H1 (cell line): ENCODE results near the gene PLXNB2. TPM values are rescaled to one million over a fixed set of nuclear protein-coding genes. Genes with fewer than 3 reads are reported as not detected.

Source experiments
- CTCF ChIA-PET: fragments of 300-600 bp; sonication (Branson Sonifier 250); formaldehyde crosslinking; loops from one replicate; lab custom pipeline; 2021; ENCODE audit not compliant: partially characterized antibody; lab: Charles Lee
- POLR2A ChIA-PET: fragments of 300-600 bp; sonication (Branson Sonifier 250); formaldehyde crosslinking; loops from one replicate; lab custom pipeline; 2021; ENCODE audit warnings: inconsistent platforms; ENCODE audit not compliant: partially characterized antibody; lab: Charles Lee
- DNase-seq, 2 experiments: peaks; one replicate each; pipeline versions ENCODE4 v3.0.0 to v3.0.0-alpha.2; 2010 to 2022; ENCODE audit warnings: low spot score in 2 of 2, low read depth in 1 of 2, mixed read lengths in 1 of 2
- FAIRE-seq: peaks from 2 replicates; lab custom pipeline; 2011; peaks lifted over from hg19 to GRCh38; lab: Jason Lieb, UNC
- H2AFZ ChIP-seq: 2 replicates; pipeline ENCODE4 v1.8.1; 2012; ENCODE audit warnings: low read length, inconsistent platforms
- H2AK5ac ChIP-seq: 2 replicates; pipeline ENCODE4 v1.6.1; 2013; ENCODE audit warnings: low read depth, low read length
- H2BK120ac ChIP-seq: replicated peaks from 2 replicates; pipeline ENCODE3; 2013; ENCODE audit warnings: low read depth, low read length, inconsistent platforms
- H2BK12ac ChIP-seq: 2 replicates; pipeline ENCODE4 v1.6.1; 2013; ENCODE audit warnings: low read depth, low read length
- H2BK15ac ChIP-seq: 2 replicates; pipeline ENCODE4 v1.6.1; 2013; ENCODE audit warnings: low read length
- H2BK20ac ChIP-seq: 2 replicates; pipeline ENCODE4 v1.6.1; 2013; ENCODE audit warnings: low read length
- H2BK5ac ChIP-seq: 2 replicates; pipeline ENCODE4 v1.6.1; 2013; ENCODE audit warnings: low read depth, low read length
- H3K14ac ChIP-seq: 2 replicates; pipeline ENCODE4 v1.6.1; 2013; ENCODE audit warnings: inconsistent platforms; ENCODE audit not compliant: insufficient read length
- H3K18ac ChIP-seq: 2 replicates; pipeline ENCODE4 v1.6.1; 2013; ENCODE audit warnings: low read length; ENCODE audit errors: extremely low read depth
- H3K23ac ChIP-seq: 2 replicates; pipeline ENCODE4 v1.6.1; 2013; ENCODE audit warnings: inconsistent platforms; ENCODE audit not compliant: insufficient read length
- H3K23me2 ChIP-seq: 2 replicates; pipeline ENCODE4 v1.6.1; 2013; ENCODE audit warnings: low read depth, low read length
- H3K27ac ChIP-seq: 2 replicates; pipeline ENCODE4 v1.6.1; 2011; ENCODE audit warnings: low read depth, low read length, inconsistent platforms
- H3K27me3 ChIP-seq, 4 experiments: replicated peaks in 1 of 4; 1 replicate in 1 of 4; 2 replicates in 3 of 4; pipeline versions ENCODE4 v1.6.1 to v1.8.1; 2011 to 2013; ENCODE audit warnings: low read length in 3 of 4, mild to moderate bottlenecking in 3 of 4, inconsistent platforms in 2 of 4, mixed read lengths in 2 of 4, moderate library complexity in 1 of 4; ENCODE audit not compliant: control insufficient read depth in 3 of 4, insufficient read depth in 3 of 4; ENCODE audit errors: extremely low read depth in 1 of 4
- H3K36me3 ChIP-seq, 4 experiments: 2 replicates each; pipeline versions ENCODE4 v1.6.1 to v1.8.1; 2011 to 2013; ENCODE audit warnings: mild to moderate bottlenecking in 4 of 4, low read length in 3 of 4, moderate library complexity in 2 of 4, control low read depth in 1 of 4, inconsistent platforms in 1 of 4; ENCODE audit not compliant: insufficient read depth in 4 of 4, control insufficient read depth in 2 of 4
- H3K4ac ChIP-seq: replicated peaks from 2 replicates; pipeline ENCODE3; 2013; ENCODE audit warnings: low read length, low read depth, mixed read lengths, inconsistent platforms; ENCODE audit not compliant: insufficient read length
- H3K4me1 ChIP-seq, 4 experiments: replicated peaks in 1 of 4; 1 replicate in 1 of 4; 2 replicates in 3 of 4; pipeline versions ENCODE4 v1.6.1 to v1.8.1; 2011 to 2013; ENCODE audit warnings: low read length in 3 of 4, inconsistent platforms in 2 of 4, mixed read lengths in 1 of 4; ENCODE audit not compliant: insufficient read depth in 4 of 4, control insufficient read depth in 3 of 4
- H3K4me2 ChIP-seq, 2 experiments: 2 replicates each; pipeline versions ENCODE4 v1.6.1 to v1.8.1; 2011 to 2013; ENCODE audit warnings: low read depth in 2 of 2, low read length in 2 of 2, control low read depth in 1 of 2, inconsistent platforms in 1 of 2, mild to moderate bottlenecking in 1 of 2; ENCODE audit not compliant: insufficient read depth in 1 of 2
- H3K4me3 ChIP-seq, 4 experiments: fragments of 200-600, 300-600 bp in 1 of 4; sonication (generic), shearing (Covaris generic), sonication (Bioruptor Twin) in 1 of 4; 2 replicates each; pipeline versions ENCODE4 v1.5.1 to v1.8.1; 2011 to 2016; ENCODE audit warnings: low read length in 4 of 4, low read depth in 3 of 4, control low read depth in 2 of 4, inconsistent platforms in 2 of 4, mild to moderate bottlenecking in 2 of 4, mixed read lengths in 1 of 4, moderate library complexity in 1 of 4; ENCODE audit not compliant: insufficient read depth in 2 of 4; ENCODE audit errors: extremely low read depth in 1 of 4
- H3K56ac ChIP-seq: replicated peaks from 2 replicates; pipeline ENCODE3; 2013; ENCODE audit warnings: low read depth, mild to moderate bottlenecking, mixed read lengths, low read length, inconsistent platforms; ENCODE audit not compliant: insufficient read length
- H3K79me1 ChIP-seq: 2 replicates; pipeline ENCODE4 v1.6.1; 2013; ENCODE audit warnings: low read depth, low read length, control low read depth
- H3K79me2 ChIP-seq, 2 experiments: 2 replicates each; pipeline versions ENCODE4 v1.6.1 to v1.8.1; 2012 to 2013; ENCODE audit warnings: low read length in 2 of 2, mild to moderate bottlenecking in 2 of 2, inconsistent platforms in 1 of 2; ENCODE audit not compliant: insufficient read depth in 2 of 2, control insufficient read depth in 1 of 2
- H3K9ac ChIP-seq, 4 experiments: replicated peaks in 1 of 4; 1 replicate in 1 of 4; 2 replicates in 3 of 4; pipeline versions ENCODE4 v1.6.1 to v1.8.1; 2011 to 2013; ENCODE audit warnings: low read depth in 3 of 4, low read length in 3 of 4, control low read depth in 2 of 4, mild to moderate bottlenecking in 2 of 4, moderate library complexity in 2 of 4, inconsistent platforms in 1 of 4; ENCODE audit errors: extremely low read depth in 1 of 4
- H3K9me3 ChIP-seq, 2 experiments: 2 replicates each; pipeline versions ENCODE4 v1.6.1 to v1.8.1; 2012 to 2013; ENCODE audit warnings: mild to moderate bottlenecking in 2 of 2, moderate library complexity in 2 of 2, control low read depth in 1 of 2, inconsistent platforms in 1 of 2, low read depth in 1 of 2, low read length in 1 of 2, mixed read lengths in 1 of 2; ENCODE audit not compliant: insufficient read depth in 2 of 2
- H4K20me1 ChIP-seq, 2 experiments: replicated peaks in 1 of 2; 2 replicates each; pipeline versions ENCODE3 to v1.8.1; 2011 to 2013; ENCODE audit warnings: inconsistent platforms in 2 of 2, low read length in 2 of 2, mild to moderate bottlenecking in 1 of 2; ENCODE audit not compliant: insufficient read depth in 2 of 2, control insufficient read depth in 1 of 2
- H4K5ac ChIP-seq: 2 replicates; pipeline ENCODE4 v1.6.1; 2013; ENCODE audit warnings: low read length, low read depth, mixed read lengths, inconsistent platforms; ENCODE audit not compliant: insufficient read length
- H4K8ac ChIP-seq: 2 replicates; pipeline ENCODE4 v1.8.0; 2013; ENCODE audit warnings: mild to moderate bottlenecking, moderate library complexity, low read length, inconsistent platforms; ENCODE audit not compliant: insufficient read depth; ENCODE audit errors: extremely low read depth
- H4K91ac ChIP-seq: replicated peaks from 2 replicates; pipeline ENCODE3; 2013; ENCODE audit warnings: low read length, mixed read lengths, inconsistent platforms; ENCODE audit not compliant: insufficient read length
- BRCA1 ChIP-seq: IDR thresholded peaks from 2 replicates; pipeline ENCODE4 v1.6.1; 2012; ENCODE audit warnings: low read depth, low read length, improper control_type of control experiment
- CBX5 ChIP-seq: fragments of 300-800, 300-1000 bp; sonication (generic); IDR thresholded peaks from 2 replicates; pipeline ENCODE4 v1.7.1; 2016; ENCODE audit warnings: antibody characterized with exemption, low read length, low read depth
- CHD2 ChIP-seq: IDR thresholded peaks from 2 replicates; pipeline ENCODE4 v1.6.1; 2012; ENCODE audit warnings: low read length, improper control_type of control experiment
- CREB1 ChIP-seq: IDR thresholded peaks from 2 replicates; pipeline ENCODE4 v1.6.1; 2012; ENCODE audit warnings: inconsistent platforms
- GTF2F1 ChIP-seq: IDR thresholded peaks from 2 replicates; pipeline ENCODE4 v1.6.1; 2012; ENCODE audit warnings: low read depth, low read length, improper control_type of control experiment, borderline replicate concordance
- HDAC6 ChIP-seq: IDR thresholded peaks from one replicate; pipeline ENCODE4 v1.7.1; 2012; ENCODE audit warnings: low read depth, mild to moderate bottlenecking, inconsistent platforms, low read length, moderate library complexity
- KDM1A ChIP-seq: fragments of 200-600, 300-600 bp; sonication (generic); IDR thresholded peaks from 2 replicates; pipeline ENCODE4 v1.7.1; 2016; ENCODE audit warnings: mild to moderate bottlenecking, low read length, borderline replicate concordance
- KDM5A ChIP-seq: fragments of 200-600 bp; IDR thresholded peaks from 2 replicates; pipeline ENCODE4 v1.7.1; 2012; ENCODE audit warnings: mild to moderate bottlenecking, low read length, inconsistent platforms, mixed read lengths
- RBBP5 ChIP-seq: IDR thresholded peaks from 2 replicates; pipeline ENCODE4 v1.7.1; 2012; ENCODE audit warnings: low read depth, mild to moderate bottlenecking, inconsistent platforms, low read length, moderate library complexity, borderline replicate concordance
- RNF2 ChIP-seq: fragments of 200-900, 300-1000 bp; sonication (generic); IDR thresholded peaks from 2 replicates; pipeline ENCODE4 v1.7.1; 2016; ENCODE audit warnings: borderline replicate concordance, low read depth, mild to moderate bottlenecking, antibody characterized with exemption, low read length; ENCODE audit not compliant: poor library complexity, severe bottlenecking; ENCODE audit errors: missing control alignments
- SIRT6 ChIP-seq: IDR thresholded peaks from one replicate; pipeline ENCODE4 v1.7.1; 2012; ENCODE audit warnings: low read length, inconsistent platforms
- SP2 ChIP-seq: IDR thresholded peaks from 2 replicates; pipeline ENCODE4 v1.6.1; 2012; ENCODE audit warnings: mild to moderate bottlenecking, low read length, inconsistent platforms
- TBP ChIP-seq: IDR thresholded peaks from 2 replicates; pipeline ENCODE4 v1.6.1; 2011; ENCODE audit warnings: low read depth, low read length, improper control_type of control experiment
- WGBS, 2 experiments: shearing (Covaris generic) in 1 of 2; methylation state at CpG; one replicate each; pipeline versions ENCODE4 v1.1.6 to v1.1.7; 2013 to 2015; ENCODE audit warnings: low lambda C conversion rate in 2 of 2, mixed read lengths in 2 of 2, inconsistent platforms in 1 of 2, low coverage in 1 of 2, missing lambda C conversion rate in 1 of 2; ENCODE audit not compliant: insufficient replicate concordance in 2 of 2, insufficient coverage in 1 of 2, insufficient read length in 1 of 2; ENCODE audit errors: extremely low coverage in 1 of 2, missing lambda C conversion rate in 1 of 2; 5-methylcytosine and 5-hydroxymethylcytosine counted together
- polyA plus RNA-seq, 7 experiments: library from polyadenylated mRNA; depleted of rRNA in 3 of 7; stranded (reverse) in 5 of 7; unstranded in 2 of 7; fragments of >200 nt in 5 of 7; fragments of 200-250 nt in 2 of 7; gene quantifications; 1 replicate in 5 of 7; 2 replicates in 1 of 7; 4 replicates in 1 of 7; pipeline versions ENCODE4 v1.2.1 to v1.2.3, GENCODE V29; 2011 to 2013; ENCODE audit warnings: missing spikeins in 2 of 7, mixed read lengths in 2 of 7
- total RNA-seq: library from RNA; stranded (reverse); fragmentation: NEBNext Ultra II Directional; extraction: Animal tissue kit (Norgen Biotek cat#: 25700); gene quantifications from 2 replicates; pipeline ENCODE4 v1.2.1, GENCODE V29; 2021

PLXNB2 gene
- total and polyA plus RNA-seq, 2 of the 8 experiments (the other 6 are each of a cell fraction or from before 2014, with no cell fraction given): 58.3 to 92.8 TPM

DNA sequence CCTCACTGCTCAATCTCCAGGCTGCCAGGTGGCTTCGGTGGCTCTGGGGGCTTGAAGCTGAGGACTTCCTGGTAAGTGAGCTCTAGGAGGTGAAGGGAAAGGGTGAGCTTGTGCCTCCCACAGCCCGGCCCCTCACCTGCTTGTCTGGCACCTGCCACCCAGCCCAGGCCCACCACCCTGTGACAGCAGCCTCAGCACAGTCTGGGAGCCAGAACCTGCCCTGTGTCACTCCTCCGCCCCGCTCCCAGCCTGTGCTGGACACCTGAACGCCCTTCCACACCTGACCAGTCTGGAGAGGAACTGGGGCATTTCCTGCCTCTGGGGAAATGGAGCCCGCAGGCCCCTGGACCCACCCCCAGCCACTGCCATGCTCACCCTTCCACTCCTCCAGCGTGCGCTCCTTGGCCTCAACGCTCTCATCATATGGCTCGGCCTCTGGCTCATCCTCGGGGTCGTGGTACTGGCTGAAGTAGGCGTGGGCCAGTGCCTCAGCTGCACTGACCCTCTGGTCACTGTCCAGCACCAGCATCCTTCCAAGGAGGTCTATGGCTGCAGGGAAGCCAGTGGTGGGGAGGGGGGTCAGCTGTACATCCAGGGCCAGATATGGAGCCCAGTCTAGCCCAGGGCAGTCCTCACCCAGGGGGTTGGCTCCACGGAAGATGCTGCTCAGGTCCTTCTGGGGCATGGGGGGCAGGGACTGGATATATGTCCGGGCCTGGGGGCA is 42.3 kb downstream of the PLXNB2 start:
- Histone ChIP-seq H4K8ac (no peak overlapping the region), H3K14ac (no peak overlapping the region), H3K79me1 (no peaks in the 10 kb centered on the region), H3K56ac (no peak overlapping the region), H2BK15ac (no peak overlapping the region), H3K27me3 (peaks cover 20 to 54% (median 44%) of the 10 kb centered on the region in 4 experiments; a peak in 6 of 7 replicates), H4K20me1 (peaks cover 1 to 2% of the 10 kb centered on the region in 2 experiments), H3K23ac (no peak overlapping the region), H3K9me3 (peaks cover 0 to 10% of the 10 kb centered on the region in 2 experiments; a peak in 1 of 4 replicates), H2AK5ac (no peak overlapping the region), H3K23me2 (peaks cover 7% of the 10 kb centered on the region; the same call in 1 of the 2 replicates), H2AFZ (no peak overlapping the region), H2BK120ac (no peak overlapping the region), H3K4ac (no peak overlapping the region), H2BK20ac (no peak overlapping the region), H3K4me3 (no peak overlapping the region), H3K27ac (no peak overlapping the region), H4K5ac (no peak overlapping the region), H3K4me2 (no peak overlapping the region), H3K4me1 (peaks cover 0 to 20% (median 13%) of the 10 kb centered on the region in 4 experiments; a peak in 6 of 7 replicates), H4K91ac (no peak overlapping the region), H3K36me3 (no peaks in the 10 kb centered on the region), H3K18ac (no peak overlapping the region), H3K9ac (no peak overlapping the region), H2BK12ac (no peak overlapping the region), H2BK5ac (no peak overlapping the region), H3K79me2 (no peaks in the 10 kb centered on the region)
- DNase-seq (no peak), FAIRE-seq (no peak)
- CTCF ChIA-PET: interaction anchor here (1.1 to 4.7 kb wide), 6 partner anchors 13 to 77 kb away, joined by 4 to 30 read pairs (median 6); partner anchors contain the start of gene HDAC10
- WGBS, 2 experiments: 96% methylated on average over 13 of the region's 15 CpGs; no CpG with 5 or more reads in 1 of the 2 experiments
- POLR2A ChIA-PET: no interaction called here
- TF ChIP-seq RBBP5: no peak
- TF ChIP-seq CREB1: no peak
- TF ChIP-seq RNF2: no peak
- TF ChIP-seq GTF2F1: no peak
- TF ChIP-seq KDM1A: no peak
- TF ChIP-seq CHD2: no peak
- no peak for TF ChIP-seq HDAC6
- TF ChIP-seq BRCA1: no peak
- no peak for TF ChIP-seq CBX5
- TF ChIP-seq SIRT6: no peak
- TF ChIP-seq TBP: no peak
- TF ChIP-seq SP2: no peak
- no peak for TF ChIP-seq KDM5A
